ENCODE results near the gene ZDHHC20. TPM values are rescaled to one million over a fixed set of nuclear protein-coding genes. Genes with fewer than 3 reads are reported as not detected.
A peak's percentile ranks its signal among the peaks of the same experiment; 100 is the strongest.

ZDHHC20 gene
- total RNA-seq, 1 experiment from 2014 or later = 69.7 TPM

- Mint-ChIP-seq H3K4me3 (no peak overlapping the region), H3K4me1 (peaks cover 3% of the 10 kb centered on the region; the same call in 1 of the 2 replicates), H3K27ac (no peak overlapping the region), H3K9me3 (no peaks in the 10 kb centered on the region), H3K27me3 (ENCODE audit: low read depth) (no peaks in the 10 kb centered on the region), H3K36me3 (peaks cover 3% of the 10 kb centered on the region; the same call in 1 of the 2 replicates)
- ChIA-PET POLR2A (no interaction called here), CTCF (no interaction called here)
- DNase-seq (ENCODE audit: low spot score) (no peak), ATAC-seq (no peak)
- no peak for TF ChIP-seq TEAD1 (CRISPR knock-in tag; IDR thresholded peaks at IDR 0.05)
- TF ChIP-seq ATF6 (CRISPR knock-in tag; IDR thresholded peaks at IDR 0.05) = no peak
- no peak for TF ChIP-seq USF2 (CRISPR knock-in tag; IDR thresholded peaks at IDR 0.05)
- TF ChIP-seq ZNF512 (CRISPR knock-in tag; IDR thresholded peaks at IDR 0.05; ENCODE audit: borderline replicate concordance) = no peak
- TF ChIP-seq AR (CRISPR knock-in tag; IDR thresholded peaks at IDR 0.05) = no peak
- TF ChIP-seq IRF2 (CRISPR knock-in tag; IDR thresholded peaks at IDR 0.05; ENCODE audit: borderline replicate concordance, low read depth) = no peak
- no peak for TF ChIP-seq ZNF232 (CRISPR knock-in tag; IDR thresholded peaks at IDR 0.05)
- TF ChIP-seq NR1H2 (CRISPR knock-in tag; IDR thresholded peaks at IDR 0.05) = no peak
- no peak for TF ChIP-seq ERG (CRISPR knock-in tag; IDR thresholded peaks at IDR 0.05)
- no peak for TF ChIP-seq CREB1 (CRISPR knock-in tag; IDR thresholded peaks at IDR 0.05)
Measured at GRCh38 chr13:21371011-21371410, 88.1 kb downstream of the ZDHHC20 start.

GRCh38 chr13:21365574-21365973, 93.5 kb downstream of the ZDHHC20 start:
- H3K9me3 Mint-ChIP-seq = peaks cover 18% of the 10 kb centered on the region
- peaks cover 9% of the 10 kb centered on the region for H3K4me1 Mint-ChIP-seq
- no peak overlapping the region for H3K4me3 Mint-ChIP-seq
- H3K27me3 Mint-ChIP-seq (ENCODE audit: low read depth) = no peaks in the 10 kb centered on the region
- ATAC-seq = peak; percentile 24; the same call in 1 of the 2 replicates
- H3K27ac Mint-ChIP-seq = no peak overlapping the region; the same call in 1 of the 2 replicates
- CTCF ChIA-PET = no interaction called here
- POLR2A ChIA-PET = no interaction called here
- no peak for DNase-seq (ENCODE audit: low spot score)
- no peaks in the 10 kb centered on the region for H3K36me3 Mint-ChIP-seq
- TF ChIP-seq TEAD1 (CRISPR knock-in tag; IDR thresholded peaks at IDR 0.05) = no peak
- no peak for TF ChIP-seq ZNF671 (CRISPR knock-in tag; IDR thresholded peaks at IDR 0.05)
- no peak for TF ChIP-seq ZNF263 (CRISPR knock-in tag; IDR thresholded peaks at IDR 0.05; ENCODE audit: low read depth)
- no peak for TF ChIP-seq ZNF232 (CRISPR knock-in tag; IDR thresholded peaks at IDR 0.05)
- no peak for TF ChIP-seq MXD4 (CRISPR knock-in tag; IDR thresholded peaks at IDR 0.05; ENCODE audit: borderline replicate concordance)
- TF ChIP-seq ZNF416 (CRISPR knock-in tag; IDR thresholded peaks at IDR 0.05) = no peak
- TF ChIP-seq AFF4 (CRISPR knock-in tag; IDR thresholded peaks at IDR 0.05; ENCODE audit: borderline replicate concordance) = no peak
- TF ChIP-seq SP1 (CRISPR knock-in tag; conservative IDR thresholded peaks at IDR 0.05) = no peak
- TF ChIP-seq IRF1 (CRISPR knock-in tag; IDR thresholded peaks at IDR 0.05) = no peak
- no peak for TF ChIP-seq FOXP4 (CRISPR knock-in tag; IDR thresholded peaks at IDR 0.05)

Measured in WTC11 (cell line).